SK-N-SH treated with all-trans-retinoic acid at 6 μM for 48 hours (cell line): ENCODE results near the gene NFIA.

ENCODE experiments used
- BACH2 ChIP-seq: fragments of 250-450 bp; sonication (Bioruptor Pico); IDR thresholded peaks from 2 replicates; pipeline ENCODE4 v1.9.0; 2021; ENCODE audit warnings: mild to moderate bottlenecking, borderline replicate concordance
- GLIS3 ChIP-seq: fragments of 250-450 bp; sonication (Bioruptor Pico); IDR thresholded peaks from 2 replicates; pipeline ENCODE4 v1.5.0; 2020; ENCODE audit warnings: mild to moderate bottlenecking, moderate library complexity
- RARB ChIP-seq: fragments of 250-450 bp; sonication (Bioruptor Pico); IDR thresholded peaks from 2 replicates; pipeline ENCODE4 v1.8.0; 2021; ENCODE audit warnings: mild to moderate bottlenecking, moderate library complexity
- SNAI2 ChIP-seq: fragments of 250-450 bp; sonication (Bioruptor Pico); IDR thresholded peaks from 2 replicates; pipeline ENCODE4 v1.5.0; 2020; ENCODE audit warnings: mild to moderate bottlenecking, moderate library complexity
- ZFP3 ChIP-seq: fragments of 250-450 bp; sonication (Bioruptor Pico); IDR thresholded peaks from 2 replicates; pipeline ENCODE4 v1.5.0; 2020; ENCODE audit warnings: mild to moderate bottlenecking, moderate library complexity
- ZNF8 ChIP-seq: fragments of 450-650 bp; formaldehyde crosslinking; IDR thresholded peaks from 2 replicates; pipeline ENCODE4 v1.5.0; 2020; ENCODE audit warnings: mild to moderate bottlenecking, moderate library complexity
- TF ChIP-seq, protein P1 (sequence below): fragments of 250-450 bp; sonication (Bioruptor Pico); IDR thresholded peaks from 2 replicates; pipeline ENCODE4 v1.8.0; 2020; ENCODE audit warnings: mild to moderate bottlenecking, moderate library complexity, borderline replicate concordance
- TF ChIP-seq, protein P2 (sequence below): fragments of 250-450 bp; sonication (Bioruptor Pico); IDR thresholded peaks from 2 replicates; pipeline ENCODE4 v1.5.1; 2020; ENCODE audit warnings: low read depth, mild to moderate bottlenecking, moderate library complexity
- TF ChIP-seq, protein P3 (sequence below): fragments of 250-450 bp; sonication (Bioruptor Pico); IDR thresholded peaks from 2 replicates; pipeline ENCODE4 v1.5.1; 2021; ENCODE audit warnings: mild to moderate bottlenecking, moderate library complexity
- TF ChIP-seq, protein P4 (sequence below): fragments of 250-450 bp; sonication (Bioruptor Pico); IDR thresholded peaks from 2 replicates; pipeline ENCODE4 v1.5.0; 2020; ENCODE audit warnings: mild to moderate bottlenecking, moderate library complexity

DNA sequence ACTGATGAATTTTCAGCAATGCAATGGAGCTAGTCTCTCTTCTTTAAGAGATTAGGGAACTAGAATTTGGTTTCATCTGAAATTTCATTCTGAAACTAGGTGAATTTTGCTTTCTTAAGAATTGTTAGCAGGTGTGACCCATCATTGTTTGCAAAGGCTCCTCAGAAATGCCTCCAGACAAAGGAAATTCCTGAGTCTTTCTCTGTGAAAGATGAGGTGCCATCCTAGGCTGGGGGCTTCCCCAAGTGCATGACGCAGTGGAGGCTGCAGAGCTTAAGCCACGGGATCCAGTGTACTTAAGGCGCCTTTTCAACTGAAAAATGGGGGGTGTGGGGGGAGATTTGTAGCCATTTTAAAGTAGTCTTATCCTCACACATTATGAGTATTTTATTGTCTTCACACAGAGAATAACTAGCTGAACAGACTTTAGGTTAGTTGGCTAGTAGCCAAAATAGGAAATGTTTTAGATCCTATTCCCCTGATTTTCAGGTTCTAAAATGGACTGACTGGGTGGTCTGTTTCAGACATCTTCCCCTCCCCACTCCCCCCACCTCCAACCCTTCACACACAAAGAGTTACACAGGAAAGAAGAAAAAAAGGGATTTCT is 202.0 kb downstream of the NFIA start:
- TF ChIP-seq, protein P1, sequence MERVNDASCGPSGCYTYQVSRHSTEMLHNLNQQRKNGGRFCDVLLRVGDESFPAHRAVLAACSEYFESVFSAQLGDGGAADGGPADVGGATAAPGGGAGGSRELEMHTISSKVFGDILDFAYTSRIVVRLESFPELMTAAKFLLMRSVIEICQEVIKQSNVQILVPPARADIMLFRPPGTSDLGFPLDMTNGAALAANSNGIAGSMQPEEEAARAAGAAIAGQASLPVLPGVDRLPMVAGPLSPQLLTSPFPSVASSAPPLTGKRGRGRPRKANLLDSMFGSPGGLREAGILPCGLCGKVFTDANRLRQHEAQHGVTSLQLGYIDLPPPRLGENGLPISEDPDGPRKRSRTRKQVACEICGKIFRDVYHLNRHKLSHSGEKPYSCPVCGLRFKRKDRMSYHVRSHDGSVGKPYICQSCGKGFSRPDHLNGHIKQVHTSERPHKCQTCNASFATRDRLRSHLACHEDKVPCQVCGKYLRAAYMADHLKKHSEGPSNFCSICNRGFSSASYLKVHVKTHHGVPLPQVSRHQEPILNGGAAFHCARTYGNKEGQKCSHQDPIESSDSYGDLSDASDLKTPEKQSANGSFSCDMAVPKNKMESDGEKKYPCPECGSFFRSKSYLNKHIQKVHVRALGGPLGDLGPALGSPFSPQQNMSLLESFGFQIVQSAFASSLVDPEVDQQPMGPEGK (CRISPR knock-in tag), result no peak
- TF ChIP-seq RARB (CRISPR knock-in tag) (no peak), ZFP3 (CRISPR knock-in tag) (no peak), ZNF8 (CRISPR knock-in tag) (no peak), BACH2 (no peak), GLIS3 (CRISPR knock-in tag) (no peak), SNAI2 (CRISPR knock-in tag) (no peak)
- TF ChIP-seq, protein P2, sequence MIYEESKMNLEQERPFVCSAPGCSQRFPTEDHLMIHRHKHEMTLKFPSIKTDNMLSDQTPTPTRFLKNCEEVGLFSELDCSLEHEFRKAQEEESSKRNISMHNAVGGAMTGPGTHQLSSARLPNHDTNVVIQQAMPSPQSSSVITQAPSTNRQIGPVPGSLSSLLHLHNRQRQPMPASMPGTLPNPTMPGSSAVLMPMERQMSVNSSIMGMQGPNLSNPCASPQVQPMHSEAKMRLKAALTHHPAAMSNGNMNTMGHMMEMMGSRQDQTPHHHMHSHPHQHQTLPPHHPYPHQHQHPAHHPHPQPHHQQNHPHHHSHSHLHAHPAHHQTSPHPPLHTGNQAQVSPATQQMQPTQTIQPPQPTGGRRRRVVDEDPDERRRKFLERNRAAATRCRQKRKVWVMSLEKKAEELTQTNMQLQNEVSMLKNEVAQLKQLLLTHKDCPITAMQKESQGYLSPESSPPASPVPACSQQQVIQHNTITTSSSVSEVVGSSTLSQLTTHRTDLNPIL, result no peak
- TF ChIP-seq, protein P3, sequence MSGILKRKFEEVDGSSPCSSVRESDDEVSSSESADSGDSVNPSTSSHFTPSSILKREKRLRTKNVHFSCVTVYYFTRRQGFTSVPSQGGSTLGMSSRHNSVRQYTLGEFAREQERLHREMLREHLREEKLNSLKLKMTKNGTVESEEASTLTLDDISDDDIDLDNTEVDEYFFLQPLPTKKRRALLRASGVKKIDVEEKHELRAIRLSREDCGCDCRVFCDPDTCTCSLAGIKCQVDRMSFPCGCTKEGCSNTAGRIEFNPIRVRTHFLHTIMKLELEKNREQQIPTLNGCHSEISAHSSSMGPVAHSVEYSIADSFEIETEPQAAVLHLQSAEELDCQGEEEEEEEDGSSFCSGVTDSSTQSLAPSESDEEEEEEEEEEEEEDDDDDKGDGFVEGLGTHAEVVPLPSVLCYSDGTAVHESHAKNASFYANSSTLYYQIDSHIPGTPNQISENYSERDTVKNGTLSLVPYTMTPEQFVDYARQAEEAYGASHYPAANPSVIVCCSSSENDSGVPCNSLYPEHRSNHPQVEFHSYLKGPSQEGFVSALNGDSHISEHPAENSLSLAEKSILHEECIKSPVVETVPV, result no peak
- TF ChIP-seq, protein P4, sequence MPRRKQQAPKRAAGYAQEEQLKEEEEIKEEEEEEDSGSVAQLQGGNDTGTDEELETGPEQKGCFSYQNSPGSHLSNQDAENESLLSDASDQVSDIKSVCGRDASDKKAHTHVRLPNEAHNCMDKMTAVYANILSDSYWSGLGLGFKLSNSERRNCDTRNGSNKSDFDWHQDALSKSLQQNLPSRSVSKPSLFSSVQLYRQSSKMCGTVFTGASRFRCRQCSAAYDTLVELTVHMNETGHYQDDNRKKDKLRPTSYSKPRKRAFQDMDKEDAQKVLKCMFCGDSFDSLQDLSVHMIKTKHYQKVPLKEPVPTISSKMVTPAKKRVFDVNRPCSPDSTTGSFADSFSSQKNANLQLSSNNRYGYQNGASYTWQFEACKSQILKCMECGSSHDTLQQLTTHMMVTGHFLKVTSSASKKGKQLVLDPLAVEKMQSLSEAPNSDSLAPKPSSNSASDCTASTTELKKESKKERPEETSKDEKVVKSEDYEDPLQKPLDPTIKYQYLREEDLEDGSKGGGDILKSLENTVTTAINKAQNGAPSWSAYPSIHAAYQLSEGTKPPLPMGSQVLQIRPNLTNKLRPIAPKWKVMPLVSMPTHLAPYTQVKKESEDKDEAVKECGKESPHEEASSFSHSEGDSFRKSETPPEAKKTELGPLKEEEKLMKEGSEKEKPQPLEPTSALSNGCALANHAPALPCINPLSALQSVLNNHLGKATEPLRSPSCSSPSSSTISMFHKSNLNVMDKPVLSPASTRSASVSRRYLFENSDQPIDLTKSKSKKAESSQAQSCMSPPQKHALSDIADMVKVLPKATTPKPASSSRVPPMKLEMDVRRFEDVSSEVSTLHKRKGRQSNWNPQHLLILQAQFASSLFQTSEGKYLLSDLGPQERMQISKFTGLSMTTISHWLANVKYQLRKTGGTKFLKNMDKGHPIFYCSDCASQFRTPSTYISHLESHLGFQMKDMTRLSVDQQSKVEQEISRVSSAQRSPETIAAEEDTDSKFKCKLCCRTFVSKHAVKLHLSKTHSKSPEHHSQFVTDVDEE (CRISPR knock-in tag), result no peak
